ENCODE measurements around the gene SLC26A1. TPM values are rescaled to one million over a fixed set of nuclear protein-coding genes. Genes with fewer than 3 reads are reported as not detected.
A peak's percentile ranks its signal among the peaks of the same experiment; 100 is the strongest.
"Not testable (repeated sequence)": the region's sequence is repeated elsewhere in the genome, so short reads cannot be mapped to it uniquely, and the experiment has no call there.

The SLC26A1 gene
- total RNA-seq, 1 donor from 2014 or later, result not detected

DNA sequence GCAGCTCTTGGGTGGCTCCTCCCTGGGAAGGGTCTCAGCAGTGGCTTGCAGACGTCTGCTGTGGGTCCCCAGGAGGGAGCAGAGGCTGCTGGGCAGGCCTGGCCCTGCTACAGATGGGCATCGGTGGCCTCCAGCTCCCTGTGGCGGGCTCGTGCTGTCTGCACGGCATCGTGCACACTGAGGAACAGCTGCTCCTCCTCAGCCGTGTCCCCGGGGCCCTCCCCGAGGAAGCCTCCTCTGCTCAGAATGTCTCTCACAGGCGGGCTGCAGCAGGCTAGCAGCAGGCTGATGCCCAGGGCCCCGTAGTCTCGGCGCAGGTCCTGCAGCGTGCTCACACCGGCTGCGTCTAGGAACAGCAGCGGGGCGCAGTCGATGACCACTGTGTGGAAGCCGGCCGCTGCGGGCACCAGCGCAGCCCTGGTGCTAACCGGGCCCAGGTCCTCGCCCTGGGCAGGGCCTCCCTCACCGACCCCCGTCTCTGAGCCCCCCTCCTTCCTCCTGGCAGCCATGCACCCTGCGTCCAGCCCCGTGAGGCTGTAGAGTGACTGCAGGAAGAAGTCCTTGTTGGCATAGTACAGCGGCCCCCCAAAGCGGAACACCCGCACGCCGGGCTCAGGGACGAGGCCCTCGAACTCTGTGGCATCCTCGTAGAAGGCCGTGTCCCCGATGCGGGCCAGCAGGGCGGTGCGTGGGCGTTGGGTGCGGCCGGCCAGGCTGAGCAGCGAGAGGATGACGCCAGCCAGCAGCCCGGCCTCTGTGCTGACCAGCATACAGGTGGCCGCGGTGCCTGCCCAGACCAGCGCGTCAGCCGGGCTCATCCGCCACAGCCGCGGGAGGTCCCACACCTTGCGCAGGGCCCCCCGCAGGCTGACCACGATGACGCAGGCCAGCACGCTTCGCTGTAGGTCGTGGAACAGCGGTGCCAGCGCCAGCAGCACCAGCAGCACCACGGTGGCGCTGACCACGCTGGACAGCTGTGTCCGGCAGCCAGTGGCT is 4.2 kb downstream of the SLC26A1 start:
- ATAC-seq (no peak), DNase-seq (peak; percentile 53)
- intact Hi-C loops (cut with micrococcal nuclease), result no loop called here

- intact Hi-C loops (cut with micrococcal nuclease), result no loop called here
- peak; percentile 34 for DNase-seq
- ATAC-seq, result no peak
Observed at GRCh38 chr4:987624-988513, 5.3 kb downstream of the SLC26A1 start.

DNA sequence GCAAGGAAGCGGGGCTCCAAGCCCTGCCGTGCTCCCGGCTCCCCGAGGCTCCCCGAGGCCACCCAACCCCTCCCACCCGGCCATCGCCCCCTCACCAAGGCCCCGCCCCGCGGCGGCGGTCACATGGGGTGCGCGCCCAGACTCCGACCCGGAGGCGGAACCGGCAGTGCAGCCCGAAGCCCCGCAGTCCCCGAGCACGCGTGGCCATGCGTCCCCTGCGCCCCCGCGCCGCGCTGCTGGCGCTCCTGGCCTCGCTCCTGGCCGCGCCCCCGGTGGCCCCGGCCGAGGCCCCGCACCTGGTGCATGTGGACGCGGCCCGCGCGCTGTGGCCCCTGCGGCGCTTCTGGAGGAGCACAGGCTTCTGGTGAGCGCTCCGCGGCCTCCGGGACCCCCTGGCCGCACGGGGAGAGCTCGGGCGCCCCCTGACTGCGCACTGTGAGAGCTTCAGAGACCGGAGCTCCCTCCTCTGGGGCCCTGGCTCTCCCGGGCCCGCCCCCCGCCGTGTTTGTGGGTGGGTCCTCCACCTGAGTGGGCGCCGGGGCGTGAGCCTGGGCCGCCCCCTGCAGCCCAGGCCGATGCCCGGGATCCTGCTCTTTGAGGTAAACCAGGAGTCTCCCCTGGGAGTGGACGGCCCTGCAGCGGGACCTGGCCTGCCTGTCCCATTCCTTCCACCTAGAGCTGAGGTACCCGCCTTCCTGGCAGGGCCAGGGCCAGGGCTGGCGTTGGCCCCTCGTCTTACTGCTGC is 6.2 kb downstream of the SLC26A1 start, which contains the start of gene IDUA:
Gene IDUA (plus strand): TSS at position 166 of the 745 bp plus-strand sequence. CDS start 41 bp downstream, at position 207.
- peak; percentile 88 for DNase-seq
- ATAC-seq, result peak; percentile 90
- intact Hi-C loops (cut with micrococcal nuclease), result no loop called here

DNA sequence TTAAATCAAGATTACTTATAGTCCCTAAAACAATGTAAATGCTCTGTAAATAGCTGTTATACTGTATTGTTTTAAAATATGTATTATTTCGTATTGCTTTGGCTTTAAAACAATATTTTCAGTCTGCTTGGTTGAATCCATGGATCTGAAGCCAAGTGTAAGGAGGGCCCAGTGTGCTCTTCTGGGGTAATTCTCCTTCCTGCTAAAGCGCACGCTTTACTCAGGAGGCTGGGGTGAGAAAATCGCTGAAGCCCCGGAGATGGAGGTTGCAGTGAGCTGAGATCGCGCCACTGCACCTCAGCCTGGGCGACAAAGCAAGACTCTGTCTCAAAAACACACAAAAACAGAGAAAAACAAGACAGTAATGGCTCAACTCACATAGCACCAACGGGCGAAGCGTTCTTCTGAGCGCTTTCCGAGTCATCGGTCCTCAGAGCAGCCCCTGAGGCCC is 6.8 kb downstream of the SLC26A1 start:
- no peak for DNase-seq
- intact Hi-C loops (cut with micrococcal nuclease), result no loop called here
- peak; percentile 34 for ATAC-seq

DNA sequence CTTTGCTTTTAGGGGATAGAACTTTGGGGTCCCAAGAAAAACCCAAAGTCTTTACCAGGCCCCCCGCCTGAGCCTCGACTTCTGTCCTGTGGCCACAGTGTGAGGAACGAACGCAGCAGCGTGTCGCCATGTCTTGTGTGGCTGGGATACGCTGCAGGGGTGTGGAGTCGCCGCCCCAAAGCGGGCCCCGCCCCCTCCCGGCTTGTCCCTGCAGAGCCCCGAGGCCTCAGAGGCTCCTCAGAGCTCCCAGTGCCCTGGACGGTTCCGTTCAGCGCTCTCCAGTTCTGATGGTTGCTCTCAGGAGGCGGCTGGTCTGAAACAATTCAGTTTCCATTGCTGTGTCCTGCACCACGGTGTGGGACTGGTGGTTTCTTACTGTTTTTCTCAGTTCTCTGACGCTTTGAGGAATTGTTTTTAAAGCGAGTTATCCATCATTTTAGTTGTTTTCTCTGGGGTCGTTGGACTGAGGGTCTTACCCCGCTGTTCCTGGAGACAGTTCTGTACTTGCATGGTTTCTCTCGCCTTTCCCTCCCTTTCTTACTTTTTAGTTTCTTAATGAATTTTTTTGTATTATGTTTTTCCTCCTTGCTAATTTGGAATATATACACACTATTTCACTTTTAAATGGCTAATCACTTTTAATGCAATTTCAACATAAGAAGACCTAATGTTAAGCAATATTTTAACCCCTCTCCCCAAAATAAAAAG is 7.9 kb downstream of the SLC26A1 start:
- intact Hi-C loops (cut with micrococcal nuclease), result no loop called here
- peak; percentile 77 for ATAC-seq
- peak; percentile 88 for DNase-seq

DNA sequence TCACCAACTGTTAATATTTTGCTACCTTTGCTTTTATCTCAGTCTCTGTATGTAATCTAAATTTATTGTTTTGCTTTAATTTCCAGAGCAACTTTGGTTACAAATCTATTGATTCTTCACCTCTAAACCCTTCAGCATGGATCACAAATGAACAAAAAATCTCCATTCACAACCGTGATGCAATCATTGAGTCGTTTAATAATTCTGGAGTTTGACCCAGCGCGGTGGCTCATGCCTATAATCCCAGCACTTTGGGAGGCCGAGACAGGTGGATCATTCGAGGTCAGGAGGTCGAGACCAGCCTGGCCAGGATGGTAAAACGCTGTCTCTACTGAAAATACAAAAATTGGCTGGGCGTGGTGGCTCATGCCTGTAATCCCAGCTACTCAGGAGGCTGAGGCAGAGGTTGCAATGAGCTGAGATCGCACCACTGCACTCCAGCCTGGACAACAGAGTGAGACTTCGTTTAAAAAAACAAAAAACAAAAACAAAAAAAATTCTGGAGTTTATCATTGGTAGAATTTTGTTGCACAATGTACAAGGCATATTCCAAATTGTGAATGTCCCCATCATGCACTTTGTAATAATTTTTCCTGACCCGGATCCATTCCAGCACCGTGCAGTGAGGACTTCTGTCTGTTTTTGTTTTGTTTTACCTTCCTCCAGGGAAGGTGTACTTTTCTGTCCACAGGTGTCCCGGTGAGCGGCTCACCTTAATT is 8.7 kb downstream of the SLC26A1 start:
- no peak for DNase-seq
- ATAC-seq, result no peak
- intact Hi-C loops (cut with micrococcal nuclease), result no loop called here

DNA sequence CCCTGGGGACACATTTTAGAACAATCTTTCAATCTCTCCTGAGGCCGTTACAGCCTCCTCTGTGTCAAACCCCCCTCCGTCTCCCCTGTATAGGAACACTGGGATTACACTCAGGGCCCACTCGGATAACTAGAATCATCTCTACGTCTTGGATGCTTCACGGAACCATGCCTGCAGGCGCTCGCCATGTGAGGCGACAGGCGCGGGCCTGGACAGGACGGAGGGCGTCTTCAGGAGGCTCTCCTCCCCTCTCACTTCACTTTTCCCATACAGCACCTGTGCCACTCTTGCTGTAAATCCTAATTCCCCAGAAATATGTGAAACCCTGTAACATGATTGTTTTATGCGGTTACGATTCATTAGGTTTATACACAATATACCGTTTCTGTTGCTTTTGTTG is 10.4 kb downstream of the SLC26A1 start:
- ATAC-seq, result no peak
- intact Hi-C loops (cut with micrococcal nuclease), result no loop called here
- peak; percentile 15 for DNase-seq

DNA sequence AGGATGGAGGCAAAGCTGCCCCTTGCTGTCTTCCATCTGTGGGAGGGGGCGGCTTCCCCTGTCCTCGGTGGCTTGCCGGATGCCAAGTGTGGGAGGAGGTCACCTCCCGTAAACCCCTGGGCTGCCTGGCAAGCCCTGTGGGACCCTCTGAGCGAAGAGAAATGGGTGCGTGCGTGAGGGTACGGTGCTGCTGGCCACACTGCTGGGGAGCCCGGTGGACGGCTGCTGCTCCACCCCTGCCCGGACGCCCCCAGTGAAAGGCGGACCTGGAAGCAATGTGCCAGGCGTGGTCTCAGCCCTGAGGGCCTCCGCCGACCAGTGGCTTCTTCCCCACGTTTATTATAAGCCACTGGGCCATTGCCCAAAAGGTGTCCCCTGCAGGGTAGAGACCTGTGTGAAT is 10.9 kb downstream of the SLC26A1 start:
- peak; percentile 20 for DNase-seq

GRCh38 chr4:978957-979701 is 14.1 kb downstream of the SLC26A1 start:
- ATAC-seq (no peak), DNase-seq (no peak)
- intact Hi-C loops (cut with micrococcal nuclease), result no loop called here

More for the DNA sequence above, 10.9 kb downstream of the SLC26A1 start:
- no peak for ATAC-seq
- intact Hi-C loops (cut with micrococcal nuclease), result no loop called here

DNA sequence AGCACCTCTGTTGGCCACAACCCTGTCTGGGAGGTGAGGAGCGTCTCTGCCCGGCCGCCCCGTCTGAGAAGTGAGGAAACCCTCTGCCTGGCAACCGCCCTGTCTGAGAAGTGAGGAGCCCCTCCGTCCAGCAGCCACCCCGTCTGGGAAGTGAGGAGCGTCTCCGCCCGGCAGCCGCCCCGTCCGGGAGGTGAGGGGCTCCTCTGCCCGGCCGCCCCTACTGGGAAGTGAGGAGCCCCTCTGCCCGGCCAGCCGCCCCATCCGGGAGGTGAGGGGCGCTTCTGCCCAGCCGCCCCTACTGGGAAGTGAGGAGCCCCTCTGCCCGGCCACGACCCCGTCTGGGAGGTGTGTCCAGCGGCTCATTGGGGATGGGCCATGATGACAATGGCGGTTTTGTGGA is 17.2 kb downstream of the SLC26A1 start:
- intact Hi-C loops (cut with micrococcal nuclease); ATAC-seq; DNase-seq: not testable (repeated sequence)

DNA sequence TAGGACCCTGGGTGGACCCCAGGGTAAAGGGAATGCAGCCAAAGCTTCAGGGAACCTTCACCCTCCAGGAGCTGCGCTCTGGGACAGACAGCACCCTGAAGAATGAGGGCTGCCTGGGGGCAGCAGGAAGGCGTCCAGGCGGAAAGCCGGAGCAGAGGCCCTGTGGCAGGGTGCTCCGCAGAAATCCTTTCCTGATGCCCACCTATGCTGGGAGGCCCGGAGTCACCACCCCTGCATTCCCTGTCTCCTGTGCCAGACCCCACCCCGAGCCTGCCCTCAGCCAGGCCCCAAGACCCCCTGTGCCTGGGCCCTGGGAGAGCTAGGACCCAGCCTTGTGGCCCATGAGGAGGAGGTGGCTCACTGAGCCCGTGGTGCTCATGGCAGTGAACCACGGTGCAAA is 18.5 kb downstream of the SLC26A1 start:
- intact Hi-C loops (cut with micrococcal nuclease), result no loop called here
- no peak for DNase-seq
- ATAC-seq, result no peak

GRCh38 chr4:973431-974397 is 19.5 kb downstream of the SLC26A1 start, which contains the start of gene DGKQ:
TSS of gene DGKQ (minus strand) at chr4:973569. CDS start at chr4:973482, 87 bp downstream.
- intact Hi-C loops (cut with micrococcal nuclease), result no loop called here

DNA sequence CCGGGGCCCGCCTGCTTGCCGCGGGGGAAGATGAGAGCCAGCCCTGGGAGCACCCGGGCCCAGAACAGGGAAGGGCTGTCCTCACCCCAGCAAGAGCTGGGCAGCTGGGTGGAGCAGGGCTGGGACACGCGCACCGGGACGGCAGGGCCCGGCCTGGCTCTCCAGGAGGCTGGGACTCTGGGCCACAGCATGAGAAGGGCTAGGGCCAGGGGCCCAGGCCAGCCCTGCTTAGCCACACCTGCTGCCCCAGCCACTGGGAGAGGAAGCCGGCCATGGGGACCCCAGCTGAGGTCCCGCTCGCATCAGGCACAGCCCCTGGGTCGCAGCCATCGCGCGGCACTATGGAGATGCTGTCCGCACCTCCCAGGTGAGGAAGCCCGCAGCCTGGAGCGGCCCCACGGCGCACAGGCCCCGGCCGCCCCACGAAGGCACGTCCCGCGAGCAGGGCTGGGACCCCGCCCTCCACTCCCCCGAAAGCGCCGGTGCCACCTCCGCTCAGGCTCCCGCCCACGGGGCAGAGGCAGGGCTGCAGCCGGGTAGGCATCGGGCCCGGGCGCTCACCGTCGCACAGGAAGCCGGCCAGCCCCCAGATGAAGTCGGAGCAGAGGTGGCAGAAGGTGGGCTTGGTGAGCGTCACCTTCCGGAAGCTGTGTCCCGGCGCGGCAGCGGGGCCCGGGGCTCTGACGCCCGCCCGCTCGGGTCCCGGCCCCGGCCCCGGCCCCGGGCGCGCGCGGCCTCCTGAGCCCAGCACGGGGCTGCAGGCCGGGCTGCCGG is 20.4 kb downstream of the SLC26A1 start:
- DNase-seq (peak; percentile 61), ATAC-seq (peak; percentile 8)
- intact Hi-C loops (cut with micrococcal nuclease), result no loop called here

More at GRCh38 chr4:973431-974397, 19.5 kb downstream of the SLC26A1 start, which contains the start of gene DGKQ:
- peak; percentile 98 for ATAC-seq
- DNase-seq, result peak; percentile 94

DNA sequence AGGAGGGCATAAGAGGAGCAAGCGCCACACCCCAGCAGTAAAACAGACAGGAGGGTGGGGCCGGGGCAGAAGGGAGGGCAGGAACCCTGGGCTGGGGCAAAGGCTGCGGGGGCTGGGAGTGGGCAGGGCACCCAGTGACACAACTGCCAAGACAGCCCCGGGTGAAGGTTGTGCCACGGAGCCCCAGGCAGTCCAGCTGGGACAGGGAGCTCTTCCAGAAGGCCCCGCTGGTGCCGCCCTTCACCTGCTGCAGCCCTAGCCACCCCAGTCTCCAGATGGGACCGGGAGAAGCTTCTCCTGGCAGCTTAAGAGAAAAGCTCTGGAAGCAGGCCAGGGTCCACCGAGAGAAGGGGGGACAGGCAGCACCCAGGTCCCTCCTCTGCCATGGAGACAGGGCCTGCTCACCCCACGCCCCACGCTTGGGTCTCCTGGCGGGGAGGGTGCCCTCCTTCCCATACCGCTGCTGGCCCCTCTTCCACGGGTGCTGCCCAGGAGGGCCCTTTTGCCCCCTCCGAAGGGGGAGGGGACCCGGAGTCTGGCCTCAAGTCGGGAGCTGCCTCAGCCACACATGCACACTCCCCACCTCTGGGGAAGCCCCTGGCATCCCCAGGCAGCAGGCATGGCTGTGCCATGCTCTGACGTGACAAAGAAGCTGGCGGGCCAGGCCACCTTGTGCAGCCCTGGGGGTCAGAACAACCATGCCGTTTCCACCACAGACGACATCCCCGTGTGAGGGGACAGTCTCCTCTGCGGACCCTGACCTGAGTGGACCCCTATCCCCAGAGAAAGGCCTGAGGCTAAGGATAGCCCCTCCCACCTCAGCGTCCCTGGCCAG is 21.3 kb downstream of the SLC26A1 start:
- no peak for DNase-seq
- intact Hi-C loops (cut with micrococcal nuclease), result no loop called here
- no peak for ATAC-seq
